Endothelial cell of umbilical vein (primary cell): ENCODE data around the gene SLC6A9. TPM values are rescaled to one million over a fixed set of nuclear protein-coding genes. Genes with fewer than 3 reads are reported as not detected.

Experiments
- BruUV-seq: library from RNA; stranded (reverse); fragments of 400-500 nt; replicated peaks from 2 replicates; lab custom pipeline; 2021; lab: Mats Ljungman, UMichigan
- CTCF ChIA-PET: fragments of 300-600, 350-600 bp; sonication (Branson Sonifier 250); formaldehyde crosslinking; loops from one replicate; lab custom pipeline; 2021; ENCODE audit warnings: antibody characterized with exemption, inconsistent platforms; lab: Charles Lee
- POLR2A ChIA-PET: fragments of 300-600, 350-600 bp; sonication (Branson Sonifier 250); formaldehyde crosslinking; loops from one replicate; lab custom pipeline; 2021; ENCODE audit warnings: antibody characterized with exemption, inconsistent platforms; lab: Charles Lee
- DNase-seq: peaks from one replicate; pipeline ENCODE4 v3.0.0-alpha.2; 2011; ENCODE audit warnings: low read depth, low spot score
- FAIRE-seq: peaks from 2 replicates; lab custom pipeline; 2011; peaks lifted over from hg19 to GRCh38; lab: Jason Lieb, UNC
- H2AFZ ChIP-seq: 2 replicates; pipeline ENCODE4 v1.6.0; 2012; ENCODE audit warnings: low read depth, low read length, control low read depth, inconsistent platforms
- H3K27ac ChIP-seq: 2 replicates; pipeline ENCODE4 v1.5.1; 2011; ENCODE audit warnings: low read depth, mild to moderate bottlenecking, control low read depth, low read length, moderate library complexity; ENCODE audit not compliant: insufficient read depth
- H3K27me3 ChIP-seq, 2 experiments: 2 replicates each; pipeline versions ENCODE4 v1.6.0 to v1.6.1; 2011; ENCODE audit warnings: low read length in 2 of 2, mixed read lengths in 1 of 2; ENCODE audit not compliant: control insufficient read depth in 2 of 2, insufficient read depth in 2 of 2
- H3K36me3 ChIP-seq, 2 experiments: 2 replicates in 1 of 2; 3 replicates in 1 of 2; pipeline ENCODE4 v1.5.1; 2011; ENCODE audit warnings: low read length in 2 of 2, mild to moderate bottlenecking in 1 of 2, moderate library complexity in 1 of 2; ENCODE audit not compliant: control insufficient read depth in 2 of 2, insufficient read depth in 2 of 2; ENCODE audit errors: extremely low read depth in 1 of 2
- H3K4me1 ChIP-seq: 3 replicates; pipeline ENCODE4 v1.5.1; 2011; ENCODE audit warnings: mild to moderate bottlenecking, low read length; ENCODE audit not compliant: control insufficient read depth, insufficient read depth; ENCODE audit errors: extremely low read depth
- H3K4me2 ChIP-seq: 2 replicates; pipeline ENCODE4 v1.6.1; 2011; ENCODE audit warnings: low read length, control low read depth, mixed read lengths; ENCODE audit not compliant: insufficient read depth
- H3K4me3 ChIP-seq, 3 experiments: fragments of 200-600 bp in 1 of 3; sonication (generic), shearing (Covaris generic) in 1 of 3; replicated peaks in 1 of 3; 2 replicates each; pipeline ENCODE4 v1.5.1; 2011 to 2016; ENCODE audit warnings: control low read depth in 3 of 3, low read length in 3 of 3, mild to moderate bottlenecking in 2 of 3, inconsistent platforms in 1 of 3, low read depth in 1 of 3, moderate library complexity in 1 of 3; ENCODE audit not compliant: insufficient read depth in 1 of 3
- H3K79me2 ChIP-seq: 2 replicates; pipeline ENCODE4 v1.6.0; 2012; ENCODE audit warnings: low read length, inconsistent platforms; ENCODE audit not compliant: control insufficient read depth, insufficient read depth
- H3K9ac ChIP-seq: replicated peaks from 2 replicates; pipeline ENCODE3; 2011; ENCODE audit warnings: low read length, control low read depth; ENCODE audit not compliant: insufficient read depth; ENCODE audit errors: extremely low read depth
- H3K9me1 ChIP-seq: replicated peaks from 3 replicates; pipeline ENCODE4 v1.6.0; 2011; ENCODE audit warnings: mild to moderate bottlenecking, low read length; ENCODE audit not compliant: control insufficient read depth, insufficient read depth; ENCODE audit errors: extremely low read depth
- H3K9me3 ChIP-seq: replicated peaks from 2 replicates; pipeline ENCODE4 v1.5.1; 2012; ENCODE audit warnings: low read length, inconsistent platforms; ENCODE audit not compliant: control insufficient read depth, insufficient read depth
- H4K20me1 ChIP-seq: replicated peaks from 2 replicates; pipeline ENCODE3; 2011; ENCODE audit warnings: mild to moderate bottlenecking, low read length; ENCODE audit not compliant: control insufficient read depth, insufficient read depth; ENCODE audit errors: extremely low read depth
- EZH2 ChIP-seq: IDR thresholded peaks from 2 replicates; pipeline ENCODE4 v1.6.1; 2012; ENCODE audit warnings: borderline replicate concordance, low read depth, mild to moderate bottlenecking, moderate library complexity, low read length, inconsistent platforms; ENCODE audit not compliant: severe bottlenecking
- FOS ChIP-seq: IDR thresholded peaks from 2 replicates; pipeline ENCODE4 v1.6.1; 2011; ENCODE audit warnings: mild to moderate bottlenecking, low read length, moderate library complexity, borderline replicate concordance; ENCODE audit not compliant: insufficient read depth
- GATA2 ChIP-seq: IDR thresholded peaks from 2 replicates; pipeline ENCODE4 v1.7.0; 2011; ENCODE audit warnings: low read depth, mild to moderate bottlenecking, moderate library complexity, mixed read lengths, low read length; ENCODE audit not compliant: insufficient read length, insufficient read depth
- JUN ChIP-seq: IDR thresholded peaks from 2 replicates; pipeline ENCODE4 v1.6.1; 2011; ENCODE audit warnings: borderline replicate concordance, low read depth; ENCODE audit not compliant: insufficient read length, insufficient read depth
- MAX ChIP-seq: IDR thresholded peaks from 2 replicates; pipeline ENCODE4 v1.6.1; 2011; ENCODE audit not compliant: insufficient read depth, insufficient read length
- MYC ChIP-seq: IDR thresholded peaks from one replicate; pipeline ENCODE4 v1.6.1; 2011; ENCODE audit warnings: mild to moderate bottlenecking, low read depth, low read length
- POLR2A ChIP-seq: IDR thresholded peaks from 2 replicates; pipeline ENCODE4 v1.6.1; 2012; ENCODE audit warnings: low read depth, mild to moderate bottlenecking, control low read depth, low read length
- POLR2AphosphoS5 ChIP-seq: IDR thresholded peaks from 2 replicates; pipeline ENCODE4 v1.6.1; 2012; ENCODE audit warnings: low read depth, mild to moderate bottlenecking, control low read depth, low read length, moderate library complexity; ENCODE audit not compliant: insufficient read depth
- dilution Hi-C: fragments of 300-500 bp; cut with MboI; formaldehyde crosslinking; loops from one replicate; pipeline ENCODE4 v1.15.0; 2019; ENCODE audit warnings: low sequenced_read_pairs; ENCODE audit not compliant: extremely low pct_ligation_motif_present
- intact Hi-C: fragments of 100-400 bp; cut with micrococcal nuclease; formaldehyde crosslinking; loops from one replicate; pipeline ENCODE4 v1.10.0; 2022
- polyA plus RNA-seq, 4 experiments: library from polyadenylated mRNA; depleted of rRNA in 3 of 4; stranded (reverse) in 3 of 4; unstranded in 1 of 4; fragments of >200 nt; gene quantifications; 2 replicates each; pipeline versions ENCODE4 v1.2.1 to v1.2.3, GENCODE V29; 2011 to 2012; ENCODE audit warnings: missing spikeins in 1 of 4
- total RNA-seq: library from RNA; stranded (reverse); gene quantifications from 2 replicates; pipeline ENCODE4 v1.2.3, GENCODE V29; 2021
- TF ChIP-seq, protein P1 (sequence below), 2 donors: IDR thresholded peaks; 1 replicate in 1 of 2; 2 replicates in 1 of 2; pipeline ENCODE4 v1.5.1; 2011; ENCODE audit warnings: low read length in 2 of 2, mild to moderate bottlenecking in 2 of 2, moderate library complexity in 2 of 2, control low read depth in 1 of 2, inconsistent platforms in 1 of 2, low read depth in 1 of 2; ENCODE audit not compliant: insufficient read depth in 1 of 2; ENCODE audit errors: extremely low read depth in 1 of 2

Gene SLC6A9
- total and polyA plus RNA-seq, 2 donors (not counting 3 experiments of a cell fraction or from before 2014, with no cell fraction given) = 0.80 to 1.5 TPM

DNA sequence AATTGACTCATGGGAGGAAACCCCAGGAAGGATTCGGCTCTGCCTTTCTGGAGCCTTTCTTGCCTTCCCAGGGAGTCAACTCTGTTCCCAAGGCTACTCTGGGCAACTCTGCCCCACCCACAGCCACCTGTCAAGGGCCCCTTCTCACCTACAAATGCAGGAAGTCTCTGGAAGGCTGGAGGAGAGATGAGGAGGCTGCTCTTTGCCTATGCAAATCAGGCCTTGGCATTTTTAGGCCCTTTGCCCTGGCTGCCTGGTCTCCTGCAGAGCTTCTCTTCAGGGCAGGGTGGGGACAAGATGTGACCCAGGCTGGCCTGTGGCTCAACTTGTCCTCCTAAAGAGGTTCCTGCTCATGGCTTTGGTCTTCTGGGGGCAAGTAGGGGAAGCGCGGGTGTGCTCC is 5.4 kb downstream of the SLC6A9 start:
- intact Hi-C loops = no loop called here
- Histone ChIP-seq H2AFZ (no peak overlapping the region), H3K9me3 (no peaks in the 10 kb centered on the region), H3K4me1 (peaks cover 7% of the 10 kb centered on the region), H3K4me3 (no peak overlapping the region), H3K79me2 (no peaks in the 10 kb centered on the region), H3K9me1 (no peaks in the 10 kb centered on the region), H3K4me2 (no peak overlapping the region), H3K27ac (no peak overlapping the region), H3K9ac (no peak overlapping the region), H3K27me3 (no peaks in the 10 kb centered on the region), H4K20me1 (no peaks in the 10 kb centered on the region), H3K36me3 (no peaks in the 10 kb centered on the region)
- no peak for DNase-seq
- TF ChIP-seq, protein P1, sequence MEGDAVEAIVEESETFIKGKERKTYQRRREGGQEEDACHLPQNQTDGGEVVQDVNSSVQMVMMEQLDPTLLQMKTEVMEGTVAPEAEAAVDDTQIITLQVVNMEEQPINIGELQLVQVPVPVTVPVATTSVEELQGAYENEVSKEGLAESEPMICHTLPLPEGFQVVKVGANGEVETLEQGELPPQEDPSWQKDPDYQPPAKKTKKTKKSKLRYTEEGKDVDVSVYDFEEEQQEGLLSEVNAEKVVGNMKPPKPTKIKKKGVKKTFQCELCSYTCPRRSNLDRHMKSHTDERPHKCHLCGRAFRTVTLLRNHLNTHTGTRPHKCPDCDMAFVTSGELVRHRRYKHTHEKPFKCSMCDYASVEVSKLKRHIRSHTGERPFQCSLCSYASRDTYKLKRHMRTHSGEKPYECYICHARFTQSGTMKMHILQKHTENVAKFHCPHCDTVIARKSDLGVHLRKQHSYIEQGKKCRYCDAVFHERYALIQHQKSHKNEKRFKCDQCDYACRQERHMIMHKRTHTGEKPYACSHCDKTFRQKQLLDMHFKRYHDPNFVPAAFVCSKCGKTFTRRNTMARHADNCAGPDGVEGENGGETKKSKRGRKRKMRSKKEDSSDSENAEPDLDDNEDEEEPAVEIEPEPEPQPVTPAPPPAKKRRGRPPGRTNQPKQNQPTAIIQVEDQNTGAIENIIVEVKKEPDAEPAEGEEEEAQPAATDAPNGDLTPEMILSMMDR (IDR thresholded peaks at IDR 0.05; ENCODE audit: extremely low read depth in 1 of 2, insufficient read depth in 1 of 2, low read depth in 1 of 2, low read length in 2 of 2) = no peak
- TF ChIP-seq MAX (no peak), POLR2A (no peak), JUN (no peak), GATA2 (no peak), EZH2 (no peak), POLR2AphosphoS5 (no peak), MYC (no peak), FOS (no peak)
- BruUV-seq = no TSS peak
- POLR2A ChIA-PET = no interaction called here
- CTCF ChIA-PET = interaction anchor here (1.1 to 1.5 kb wide), 2 partner anchors 11 to 14 kb away, joined by 3 to 5 read pairs; no protein-coding TSS in a partner anchor
- dilution Hi-C loops = no loop called here
- no peak for FAIRE-seq
